ENCODE measurements around the gene ECT2. TPM values are rescaled to one million over a fixed set of nuclear protein-coding genes. Genes with fewer than 3 reads are reported as not detected.
"Not testable (repeated sequence)": the region's sequence is repeated elsewhere in the genome, so short reads cannot be mapped to it uniquely, and the experiment has no call there.

ECT2 gene, protein sequence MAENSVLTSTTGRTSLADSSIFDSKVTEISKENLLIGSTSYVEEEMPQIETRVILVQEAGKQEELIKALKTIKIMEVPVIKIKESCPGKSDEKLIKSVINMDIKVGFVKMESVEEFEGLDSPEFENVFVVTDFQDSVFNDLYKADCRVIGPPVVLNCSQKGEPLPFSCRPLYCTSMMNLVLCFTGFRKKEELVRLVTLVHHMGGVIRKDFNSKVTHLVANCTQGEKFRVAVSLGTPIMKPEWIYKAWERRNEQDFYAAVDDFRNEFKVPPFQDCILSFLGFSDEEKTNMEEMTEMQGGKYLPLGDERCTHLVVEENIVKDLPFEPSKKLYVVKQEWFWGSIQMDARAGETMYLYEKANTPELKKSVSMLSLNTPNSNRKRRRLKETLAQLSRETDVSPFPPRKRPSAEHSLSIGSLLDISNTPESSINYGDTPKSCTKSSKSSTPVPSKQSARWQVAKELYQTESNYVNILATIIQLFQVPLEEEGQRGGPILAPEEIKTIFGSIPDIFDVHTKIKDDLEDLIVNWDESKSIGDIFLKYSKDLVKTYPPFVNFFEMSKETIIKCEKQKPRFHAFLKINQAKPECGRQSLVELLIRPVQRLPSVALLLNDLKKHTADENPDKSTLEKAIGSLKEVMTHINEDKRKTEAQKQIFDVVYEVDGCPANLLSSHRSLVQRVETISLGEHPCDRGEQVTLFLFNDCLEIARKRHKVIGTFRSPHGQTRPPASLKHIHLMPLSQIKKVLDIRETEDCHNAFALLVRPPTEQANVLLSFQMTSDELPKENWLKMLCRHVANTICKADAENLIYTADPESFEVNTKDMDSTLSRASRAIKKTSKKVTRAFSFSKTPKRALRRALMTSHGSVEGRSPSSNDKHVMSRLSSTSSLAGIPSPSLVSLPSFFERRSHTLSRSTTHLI
- polyA plus RNA-seq = 1 to 10 TPM; 3.7 to 8.1 TPM

DNA sequence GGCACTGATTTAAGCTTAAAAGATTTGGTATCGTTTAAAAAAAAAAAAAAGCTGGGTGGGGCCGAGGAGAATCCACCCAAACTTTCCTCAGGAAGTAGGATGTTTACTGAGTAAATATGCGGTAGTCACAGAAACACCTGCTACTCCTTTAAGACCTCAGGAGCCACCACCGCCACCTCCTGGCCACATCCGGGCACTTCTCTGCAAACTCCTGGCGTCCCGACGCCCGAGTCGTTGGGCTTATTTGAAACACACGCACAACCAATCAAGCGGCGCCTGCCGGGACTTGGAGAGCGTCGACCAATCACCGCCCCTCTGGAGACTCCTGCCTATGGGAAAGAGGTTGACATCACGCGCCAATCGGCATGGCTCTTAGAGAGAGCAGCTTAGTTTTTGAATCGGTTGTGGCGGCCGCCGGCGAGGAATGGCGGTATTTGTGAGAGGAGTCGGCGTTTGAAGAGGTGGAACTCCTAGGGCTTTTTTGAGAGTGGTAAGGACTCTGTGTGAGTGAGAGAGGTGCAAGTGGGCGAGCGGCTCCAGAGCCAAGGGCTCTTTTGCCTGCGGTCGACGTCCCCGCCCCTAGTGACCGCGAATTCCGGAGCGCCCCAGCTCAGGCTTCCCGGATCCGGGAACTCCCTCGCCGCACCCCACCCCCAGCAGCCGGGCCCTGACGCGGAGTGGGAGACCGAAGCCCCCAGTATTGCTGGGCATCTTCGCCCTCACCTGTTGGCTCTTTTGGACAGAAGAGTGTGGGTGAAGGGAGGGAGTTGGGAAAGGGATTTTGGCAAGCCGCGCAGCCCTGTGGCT is at the start of gene ECT2:
TSS of gene ECT2 (plus strand) at position 359 of the 807 bp plus-strand sequence. CDS start 3,805 bp downstream, outside the sequence.
- H3K4me1 ChIP-seq (ENCODE audit: control insufficient read depth in 2 of 2, insufficient read depth in 2 of 2, low read length in 1 of 2) = no peaks in the 10 kb centered on the region
- H3K4me3 ChIP-seq (ENCODE audit: low read depth in 1 of 2, low read length in 2 of 2) = peak within 1 kb of the TSS; percentile 83 to 88
- H3K9me3 ChIP-seq (ENCODE audit: control insufficient read depth in 2 of 2, insufficient read depth in 1 of 2, low read depth in 1 of 2, low read length in 1 of 2) = no peaks in the 10 kb centered on the region
- H3K27me3 ChIP-seq (ENCODE audit: control insufficient read depth in 1 of 2, insufficient read depth in 2 of 2, low read length in 2 of 2) = no peaks in the 10 kb centered on the region
- no peaks in the 10 kb centered on the region for H3K36me3 ChIP-seq (ENCODE audit: control insufficient read depth in 2 of 2, insufficient read depth in 2 of 2, low read length in 1 of 2)
- peak within 1 kb of the TSS; percentile 75 to 85 for H3K27ac ChIP-seq (ENCODE audit: low read depth in 2 of 2, low read length in 1 of 2)
- 0% methylated on average over 45 to 49 of the region's 49 CpGs for WGBS, 2 donors

DNA sequence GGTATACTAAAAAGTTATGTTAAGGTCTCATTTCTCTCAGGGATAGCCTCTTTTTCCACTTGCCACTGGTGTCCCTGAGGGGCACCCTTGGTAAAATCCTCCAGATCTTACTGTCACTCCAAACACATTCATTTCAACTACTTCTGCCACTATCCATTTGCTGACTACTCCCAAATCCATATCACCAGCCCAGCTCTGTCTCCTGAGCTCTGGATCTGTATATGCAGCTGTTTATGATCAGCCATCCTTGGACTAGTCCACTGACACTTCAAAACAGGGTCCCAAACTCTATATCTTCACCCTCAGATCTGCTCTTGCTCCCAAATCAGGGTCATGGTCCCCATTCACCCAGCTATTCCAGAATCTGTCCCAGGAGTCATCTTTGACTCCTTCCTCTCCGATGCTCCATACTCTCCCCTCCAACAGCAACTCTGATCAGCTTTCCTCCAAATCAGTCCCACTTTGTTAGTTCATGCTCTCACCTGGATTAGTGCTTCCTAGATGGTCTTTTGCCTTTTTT is 49.5 kb upstream of the ECT2 start:
- Histone ChIP-seq H3K9me3 (ENCODE audit: control insufficient read depth in 2 of 2, insufficient read depth in 1 of 2, low read depth in 1 of 2, low read length in 1 of 2) (no peaks in the 10 kb centered on the region), H3K27ac (ENCODE audit: low read depth in 2 of 2, low read length in 1 of 2) (no peak overlapping the region), H3K36me3 (ENCODE audit: control insufficient read depth in 2 of 2, insufficient read depth in 2 of 2, low read length in 1 of 2) (no peaks in the 10 kb centered on the region), H3K27me3 (ENCODE audit: control insufficient read depth in 1 of 2, insufficient read depth in 2 of 2, low read length in 2 of 2) (no peaks in the 10 kb centered on the region), H3K4me1 (ENCODE audit: control insufficient read depth in 2 of 2, insufficient read depth in 2 of 2, low read length in 1 of 2) (no peaks in the 10 kb centered on the region), H3K4me3 (ENCODE audit: low read depth in 1 of 2, low read length in 2 of 2) (no peak overlapping the region)
- WGBS, 2 donors = 98 to 100% methylated on average over 1 of the region's 1 CpG

DNA sequence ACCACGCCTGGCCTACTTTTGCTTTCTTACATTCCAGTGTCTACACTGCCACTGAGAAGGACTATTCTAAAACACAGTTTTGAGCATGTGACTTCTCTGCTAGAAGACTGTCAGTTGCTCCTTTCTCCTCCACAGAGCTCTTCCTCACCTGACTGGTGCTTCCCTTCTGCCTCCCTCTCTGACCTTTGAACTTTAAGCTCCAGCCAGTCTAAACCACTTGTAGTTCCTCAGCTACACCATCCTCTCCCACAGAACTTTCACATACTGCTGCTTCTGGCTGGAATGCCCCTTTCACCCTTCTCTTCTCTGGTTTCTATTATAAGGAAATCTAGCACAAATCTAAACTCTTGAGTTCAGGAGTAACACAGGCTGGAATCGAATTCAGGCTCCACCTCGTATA is 48.8 kb upstream of the ECT2 start:
- no peaks in the 10 kb centered on the region for H3K36me3 ChIP-seq (ENCODE audit: control insufficient read depth in 2 of 2, insufficient read depth in 2 of 2, low read length in 1 of 2)
- H3K4me1 ChIP-seq (ENCODE audit: control insufficient read depth in 2 of 2, insufficient read depth in 2 of 2, low read length in 1 of 2) = no peaks in the 10 kb centered on the region
- H3K27me3 ChIP-seq (ENCODE audit: control insufficient read depth in 1 of 2, insufficient read depth in 2 of 2, low read length in 2 of 2) = no peaks in the 10 kb centered on the region
- WGBS, 2 donors = 94 to 95% methylated on average over 3 of the region's 3 CpGs
- no peaks in the 10 kb centered on the region for H3K9me3 ChIP-seq (ENCODE audit: control insufficient read depth in 2 of 2, insufficient read depth in 1 of 2, low read depth in 1 of 2, low read length in 1 of 2)
- no peak overlapping the region for H3K4me3 ChIP-seq (ENCODE audit: low read depth in 1 of 2, low read length in 2 of 2)
- no peak overlapping the region for H3K27ac ChIP-seq (ENCODE audit: low read depth in 2 of 2, low read length in 1 of 2)

DNA sequence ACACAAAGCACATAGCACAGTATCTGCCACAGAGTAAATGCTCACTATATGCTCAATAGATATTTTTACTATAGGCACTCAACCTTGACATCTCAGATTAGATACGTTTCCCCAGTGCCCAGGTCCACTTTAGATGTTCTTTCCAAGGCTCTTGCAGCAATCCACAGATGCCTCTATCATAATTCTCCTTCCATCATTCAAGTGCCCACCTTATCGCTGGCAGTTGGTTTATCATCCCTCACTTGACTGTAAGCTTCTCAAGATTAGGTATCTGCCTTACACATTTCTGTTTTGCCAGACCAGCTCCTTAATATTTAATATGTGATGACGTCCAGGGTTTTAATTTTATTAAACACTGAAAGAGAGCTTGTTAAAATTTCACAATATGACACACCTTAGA is 48.3 kb upstream of the ECT2 start:
- WGBS, 2 donors = 87 to 88% methylated on average over 3 of the region's 3 CpGs
- no peak overlapping the region for H3K27ac ChIP-seq (ENCODE audit: low read depth in 2 of 2, low read length in 1 of 2)
- H3K4me1 ChIP-seq (ENCODE audit: control insufficient read depth in 2 of 2, insufficient read depth in 2 of 2, low read length in 1 of 2) = no peaks in the 10 kb centered on the region
- H3K36me3 ChIP-seq (ENCODE audit: control insufficient read depth in 2 of 2, insufficient read depth in 2 of 2, low read length in 1 of 2) = no peaks in the 10 kb centered on the region
- no peaks in the 10 kb centered on the region for H3K27me3 ChIP-seq (ENCODE audit: control insufficient read depth in 1 of 2, insufficient read depth in 2 of 2, low read length in 2 of 2)
- no peaks in the 10 kb centered on the region for H3K9me3 ChIP-seq (ENCODE audit: control insufficient read depth in 2 of 2, insufficient read depth in 1 of 2, low read depth in 1 of 2, low read length in 1 of 2)
- no peak overlapping the region for H3K4me3 ChIP-seq (ENCODE audit: low read depth in 1 of 2, low read length in 2 of 2)

DNA sequence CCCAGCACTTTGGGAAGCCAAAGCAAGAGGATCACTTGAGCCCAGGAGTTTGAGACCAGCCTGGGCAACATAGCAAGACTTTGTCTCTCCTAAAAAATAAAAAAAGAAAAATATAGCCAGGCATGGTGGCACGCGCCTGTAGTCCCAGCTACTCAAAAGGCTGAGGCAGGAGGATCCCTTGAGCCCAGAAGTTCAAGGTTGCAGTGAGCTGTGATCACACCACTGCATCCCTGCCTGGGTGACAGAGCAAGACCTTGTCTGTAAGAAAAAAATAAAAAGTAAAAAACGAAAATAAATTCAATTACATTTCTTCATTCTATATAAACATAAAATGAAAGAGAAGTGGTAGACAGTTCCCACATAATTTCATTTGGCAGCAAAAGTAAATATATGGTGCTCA is 47.8 kb upstream of the ECT2 start:
- not testable (repeated sequence) for H3K27ac ChIP-seq (ENCODE audit: low read depth in 2 of 2, low read length in 1 of 2); H3K36me3 ChIP-seq (ENCODE audit: control insufficient read depth in 2 of 2, insufficient read depth in 2 of 2, low read length in 1 of 2); H3K4me1 ChIP-seq (ENCODE audit: control insufficient read depth in 2 of 2, insufficient read depth in 2 of 2, low read length in 1 of 2); H3K4me3 ChIP-seq (ENCODE audit: low read depth in 1 of 2, low read length in 2 of 2); H3K27me3 ChIP-seq (ENCODE audit: control insufficient read depth in 1 of 2, insufficient read depth in 2 of 2, low read length in 2 of 2); H3K9me3 ChIP-seq (ENCODE audit: control insufficient read depth in 2 of 2, insufficient read depth in 1 of 2, low read depth in 1 of 2, low read length in 1 of 2)
- WGBS, 2 donors = 85 to 90% methylated on average over 3 of the region's 3 CpGs

DNA sequence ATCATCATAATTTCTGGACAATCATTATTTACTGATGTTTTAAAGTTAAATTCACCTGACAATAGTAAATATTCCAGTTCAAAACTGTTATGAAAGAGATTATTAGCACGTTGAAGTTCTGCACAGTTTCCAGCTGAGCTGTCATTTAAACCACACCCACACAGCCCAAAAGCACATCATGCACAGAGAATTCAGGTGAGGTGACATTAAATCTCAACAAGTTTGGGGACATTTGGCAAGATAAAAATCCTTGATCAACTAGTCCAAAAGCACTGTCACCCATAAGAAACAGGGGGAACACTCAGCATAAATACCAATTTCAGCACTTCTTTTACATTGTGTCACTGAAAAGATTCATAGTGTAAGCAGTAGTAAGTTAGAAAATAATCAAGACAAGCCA is 46.5 kb upstream of the ECT2 start:
- WGBS, 2 donors = 13 to 14% methylated on average over 1 of the region's 1 CpG
- Histone ChIP-seq H3K4me3 (ENCODE audit: low read depth in 1 of 2, low read length in 2 of 2) (no peak overlapping the region), H3K27me3 (ENCODE audit: control insufficient read depth in 1 of 2, insufficient read depth in 2 of 2, low read length in 2 of 2) (no peaks in the 10 kb centered on the region), H3K9me3 (ENCODE audit: control insufficient read depth in 2 of 2, insufficient read depth in 1 of 2, low read depth in 1 of 2, low read length in 1 of 2) (no peaks in the 10 kb centered on the region), H3K36me3 (ENCODE audit: control insufficient read depth in 2 of 2, insufficient read depth in 2 of 2, low read length in 1 of 2) (no peaks in the 10 kb centered on the region), H3K4me1 (ENCODE audit: control insufficient read depth in 2 of 2, insufficient read depth in 2 of 2, low read length in 1 of 2) (no peaks in the 10 kb centered on the region), H3K27ac (ENCODE audit: low read depth in 2 of 2, low read length in 1 of 2) (no peak overlapping the region)

DNA sequence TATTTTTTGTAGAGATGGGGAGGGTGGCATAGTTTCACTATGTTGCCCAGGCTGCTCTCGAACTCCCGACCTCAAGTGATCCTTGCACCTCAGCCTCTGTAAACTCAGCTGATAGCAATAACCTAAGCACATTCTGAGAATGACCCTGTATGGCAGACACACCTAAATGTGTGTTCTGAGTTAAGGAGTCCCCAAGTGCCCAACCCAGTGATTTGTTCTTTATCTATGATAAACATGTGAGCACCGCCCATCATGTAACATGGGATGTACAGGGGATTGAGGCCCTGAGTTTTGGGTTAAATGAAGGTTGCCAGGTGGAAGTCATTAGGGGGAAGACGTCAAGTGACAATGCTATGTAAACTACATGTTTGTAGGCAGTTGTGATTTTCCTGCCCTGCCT is 45.4 kb upstream of the ECT2 start:
- Histone ChIP-seq H3K27ac (ENCODE audit: low read depth in 2 of 2, low read length in 1 of 2) (no peak overlapping the region), H3K9me3 (ENCODE audit: control insufficient read depth in 2 of 2, insufficient read depth in 1 of 2, low read depth in 1 of 2, low read length in 1 of 2) (no peaks in the 10 kb centered on the region), H3K4me1 (ENCODE audit: control insufficient read depth in 2 of 2, insufficient read depth in 2 of 2, low read length in 1 of 2) (no peaks in the 10 kb centered on the region), H3K36me3 (ENCODE audit: control insufficient read depth in 2 of 2, insufficient read depth in 2 of 2, low read length in 1 of 2) (no peaks in the 10 kb centered on the region), H3K27me3 (ENCODE audit: control insufficient read depth in 1 of 2, insufficient read depth in 2 of 2, low read length in 2 of 2) (no peaks in the 10 kb centered on the region), H3K4me3 (ENCODE audit: low read depth in 1 of 2, low read length in 2 of 2) (no peak overlapping the region)
- 80 to 92% methylated on average over 4 of the region's 4 CpGs for WGBS, 2 donors

DNA sequence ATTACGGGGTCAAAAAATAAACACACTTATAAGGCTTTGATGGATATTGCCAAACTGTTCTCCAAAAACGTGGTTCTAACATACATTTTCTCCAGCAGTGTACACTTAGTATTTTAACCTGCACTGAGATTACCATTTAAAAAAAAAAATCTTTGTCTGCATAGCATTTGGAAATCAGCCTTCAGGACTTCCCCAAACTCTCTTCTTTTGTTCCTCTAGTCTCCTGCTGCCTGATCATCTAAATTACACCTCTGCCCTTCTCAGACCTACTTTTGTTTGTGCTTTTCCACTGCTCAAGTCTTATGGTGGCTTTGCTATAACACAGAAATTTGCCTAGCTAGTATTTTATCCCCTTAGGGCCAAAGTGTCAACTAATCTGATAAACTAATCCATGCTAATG is 43.5 kb upstream of the ECT2 start:
- Histone ChIP-seq H3K4me3 (ENCODE audit: low read depth in 1 of 2, low read length in 2 of 2) (no peak overlapping the region), H3K36me3 (ENCODE audit: control insufficient read depth in 2 of 2, insufficient read depth in 2 of 2, low read length in 1 of 2) (no peaks in the 10 kb centered on the region), H3K4me1 (ENCODE audit: control insufficient read depth in 2 of 2, insufficient read depth in 2 of 2, low read length in 1 of 2) (no peaks in the 10 kb centered on the region), H3K27me3 (ENCODE audit: control insufficient read depth in 1 of 2, insufficient read depth in 2 of 2, low read length in 2 of 2) (no peaks in the 10 kb centered on the region), H3K9me3 (ENCODE audit: control insufficient read depth in 2 of 2, insufficient read depth in 1 of 2, low read depth in 1 of 2, low read length in 1 of 2) (no peaks in the 10 kb centered on the region), H3K27ac (ENCODE audit: low read depth in 2 of 2, low read length in 1 of 2) (no peak overlapping the region)
- 66 to 74% methylated on average over 2 of the region's 2 CpGs for WGBS, 2 donors

DNA sequence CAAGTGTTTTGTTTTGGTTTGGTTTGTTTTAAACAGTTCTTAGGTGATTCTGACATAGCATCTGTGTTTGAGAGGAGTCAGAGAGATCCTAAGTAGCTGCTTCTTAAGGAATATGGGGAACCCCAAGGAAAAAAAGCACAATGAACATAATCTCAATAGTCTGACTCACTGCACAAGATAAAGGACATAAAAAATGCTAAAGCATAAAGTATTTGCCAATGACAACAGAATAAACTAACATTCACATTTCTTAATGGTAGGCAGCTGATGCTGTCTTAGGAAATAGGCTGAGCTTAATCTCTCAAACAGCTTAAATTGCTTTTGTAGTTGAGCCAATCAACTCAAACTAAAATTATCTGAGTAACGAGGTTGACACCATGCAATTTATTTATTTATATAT is 42.6 kb upstream of the ECT2 start:
- H3K27me3 ChIP-seq (ENCODE audit: control insufficient read depth in 1 of 2, insufficient read depth in 2 of 2, low read length in 2 of 2) = no peaks in the 10 kb centered on the region
- no peak overlapping the region for H3K4me3 ChIP-seq (ENCODE audit: low read depth in 1 of 2, low read length in 2 of 2)
- no peaks in the 10 kb centered on the region for H3K4me1 ChIP-seq (ENCODE audit: control insufficient read depth in 2 of 2, insufficient read depth in 2 of 2, low read length in 1 of 2)
- H3K36me3 ChIP-seq (ENCODE audit: control insufficient read depth in 2 of 2, insufficient read depth in 2 of 2, low read length in 1 of 2) = no peaks in the 10 kb centered on the region
- no peaks in the 10 kb centered on the region for H3K9me3 ChIP-seq (ENCODE audit: control insufficient read depth in 2 of 2, insufficient read depth in 1 of 2, low read depth in 1 of 2, low read length in 1 of 2)
- no peak overlapping the region for H3K27ac ChIP-seq (ENCODE audit: low read depth in 2 of 2, low read length in 1 of 2)
- 53 to 59% methylated on average over 1 of the region's 1 CpG for WGBS, 2 donors

Measured in esophagus (tissue), 2 donors.